ENCODE results near the gene COL23A1.

Gene COL23A1

DNA sequence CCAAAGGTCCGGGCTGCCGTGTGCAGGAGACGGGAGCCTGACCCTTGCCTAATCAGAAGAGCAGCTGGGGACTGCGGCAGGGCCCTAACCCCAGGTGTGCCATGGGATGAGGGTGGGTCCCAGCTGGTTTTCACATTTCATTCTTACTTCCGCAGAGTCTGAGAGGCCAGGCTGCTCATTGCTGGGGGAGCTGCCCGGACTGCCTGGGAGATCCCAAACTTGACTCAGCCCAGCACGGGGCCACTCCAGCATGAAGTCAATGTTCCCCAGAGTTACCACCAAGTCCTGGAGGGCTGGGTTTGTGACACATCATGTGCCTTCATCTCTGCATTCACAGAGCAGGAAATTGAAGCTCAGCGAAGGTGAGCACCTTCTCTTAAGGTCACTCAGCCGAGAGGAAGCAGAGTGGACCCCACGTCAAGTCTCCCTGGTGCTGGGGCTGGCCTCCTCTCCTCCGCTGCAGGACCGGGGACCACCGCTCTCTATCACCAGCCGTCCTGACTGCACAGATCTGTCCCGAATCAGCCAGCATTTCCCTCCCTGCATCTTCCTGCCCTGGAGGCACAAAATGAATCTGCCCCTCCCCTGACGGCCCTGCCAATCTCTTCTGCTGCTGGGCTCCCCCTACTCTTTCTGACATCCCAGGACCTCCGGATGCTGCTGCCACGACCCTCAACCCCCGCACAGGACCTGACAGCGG lies 303.0 kb downstream of the COL23A1 start:
- DNase-seq (ENCODE audit: low read depth, low spot score) = no peak

DNA sequence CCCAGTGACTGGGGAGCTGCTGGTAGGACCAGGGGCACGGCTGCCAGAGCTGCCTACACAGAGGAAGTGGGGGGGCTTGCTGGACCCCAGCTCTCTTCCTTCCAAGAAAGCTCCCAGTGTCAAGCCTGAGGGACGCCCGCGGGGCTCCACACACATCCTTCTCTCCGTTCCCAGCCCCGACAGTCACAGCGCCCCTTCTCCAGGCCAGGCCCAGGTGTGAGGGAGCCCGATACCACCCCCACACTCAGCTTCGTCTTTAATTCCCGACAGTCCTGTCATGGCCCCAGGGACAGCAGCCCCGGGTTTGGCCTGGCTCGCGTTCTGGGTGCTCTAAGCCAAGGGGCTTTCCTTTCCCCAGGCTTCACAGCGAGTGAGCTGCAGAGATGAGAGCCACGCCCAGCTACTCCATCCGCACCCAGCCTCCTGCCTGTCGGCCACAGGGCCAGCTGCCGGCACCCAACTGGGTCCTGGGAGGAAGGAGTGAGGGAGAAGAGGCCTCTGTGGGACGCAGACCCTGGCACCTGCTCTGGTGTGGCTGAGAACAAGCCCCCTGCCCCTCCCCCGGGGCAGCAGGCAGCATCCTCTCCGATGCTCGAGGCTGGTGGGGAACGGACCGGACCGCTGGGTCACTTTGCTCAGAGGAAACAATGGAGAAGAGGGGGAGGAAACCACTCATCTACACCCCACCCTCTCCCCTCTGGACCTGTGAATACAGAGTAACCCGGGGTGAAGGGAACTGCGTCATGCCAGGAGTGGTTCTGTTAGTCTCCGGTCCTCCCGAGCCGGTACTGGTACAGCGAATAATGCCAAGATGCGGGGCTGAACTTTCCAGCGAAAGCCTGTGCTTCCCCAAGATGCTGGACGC lies 303.7 kb downstream of the COL23A1 start:
- no peak for DNase-seq (ENCODE audit: low read depth, low spot score)

DNA sequence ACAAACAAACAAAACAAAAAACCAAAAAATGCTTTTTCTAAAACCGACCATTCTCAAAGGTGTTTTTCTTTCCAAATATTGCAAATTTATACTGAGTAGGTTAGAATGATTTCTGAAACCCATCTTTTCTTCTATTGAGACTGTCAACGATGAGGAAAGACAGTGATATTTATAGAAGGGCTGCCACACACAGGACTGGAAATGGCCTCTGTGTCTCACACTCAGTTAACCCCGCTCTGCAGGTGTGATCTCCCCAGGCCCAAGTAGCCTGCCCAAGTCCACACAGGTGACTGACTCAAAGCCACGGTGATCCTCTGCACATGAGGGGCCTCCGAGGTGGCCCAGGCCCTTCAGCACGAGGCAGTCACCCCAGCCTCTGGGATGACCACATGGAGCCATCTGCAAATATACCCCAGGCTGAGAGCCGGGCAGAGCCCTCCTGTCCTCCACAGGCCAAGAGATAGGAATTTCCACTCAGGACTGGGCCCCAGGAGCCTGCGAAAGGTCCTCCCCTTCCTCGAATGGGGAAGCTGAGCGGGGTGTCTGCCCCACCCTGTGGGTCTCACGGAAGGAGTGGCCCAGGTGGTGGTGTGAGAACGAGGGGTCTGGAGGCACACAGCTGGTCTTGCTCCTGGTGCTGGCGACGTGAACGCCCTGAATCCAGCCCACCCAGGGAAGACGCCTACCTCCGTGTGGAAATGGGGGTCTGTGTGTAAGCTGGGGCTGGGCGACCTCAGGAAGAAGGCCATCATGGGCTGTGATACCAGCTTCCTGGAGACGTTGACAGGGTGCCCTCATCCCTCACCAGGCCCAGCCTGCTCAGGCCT lies 304.6 kb downstream of the COL23A1 start:
- no peak for DNase-seq (ENCODE audit: low read depth, low spot score)

DNA sequence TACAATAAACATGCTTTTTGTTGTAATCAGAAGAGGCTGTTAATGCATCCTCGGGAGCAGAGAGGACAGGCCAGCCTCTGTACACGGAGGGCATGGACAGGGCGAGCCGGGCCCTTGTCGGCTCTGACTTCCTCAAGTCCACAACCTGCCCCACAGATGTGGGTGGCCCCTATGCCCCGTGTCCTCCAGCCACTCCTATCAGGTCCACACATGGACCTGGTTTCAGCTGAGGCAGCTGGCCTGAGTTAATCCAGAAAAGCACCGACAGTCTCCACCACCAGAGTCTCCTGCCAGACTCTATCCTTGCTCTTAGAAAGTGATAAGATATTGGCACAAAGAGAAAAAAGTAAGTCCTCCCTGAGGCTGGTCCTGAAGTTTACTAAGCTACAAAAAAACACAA lies 305.2 kb downstream of the COL23A1 start:
- no peak for DNase-seq (ENCODE audit: low read depth, low spot score)

DNA sequence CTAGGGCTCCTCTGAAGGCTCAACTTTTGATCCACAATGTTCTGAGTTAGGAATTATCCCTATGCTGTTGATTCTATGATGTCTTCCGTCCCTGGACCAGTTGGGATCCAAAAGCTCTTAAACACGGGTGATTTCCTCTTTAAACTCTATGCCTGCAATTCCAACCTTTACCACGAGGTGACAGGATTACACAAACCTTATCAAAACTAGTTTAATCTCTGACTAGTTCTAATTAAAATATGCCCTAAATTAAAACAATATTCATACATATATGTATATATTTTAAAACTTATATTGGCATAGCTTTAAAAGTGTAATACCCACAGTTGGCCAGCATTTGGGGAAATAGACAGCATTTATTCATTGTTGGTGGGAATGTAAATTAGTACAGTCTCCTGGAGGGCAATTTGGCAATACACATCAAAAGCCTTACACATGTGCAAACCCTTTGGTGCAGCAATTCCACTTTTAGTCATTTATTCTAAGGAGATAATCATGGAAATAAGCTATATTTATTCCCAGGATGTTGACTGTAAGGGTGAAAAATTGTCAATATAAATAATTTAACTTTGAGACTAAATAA lies 306.0 kb downstream of the COL23A1 start:
- DNase-seq (ENCODE audit: low read depth, low spot score) = no peak

DNA sequence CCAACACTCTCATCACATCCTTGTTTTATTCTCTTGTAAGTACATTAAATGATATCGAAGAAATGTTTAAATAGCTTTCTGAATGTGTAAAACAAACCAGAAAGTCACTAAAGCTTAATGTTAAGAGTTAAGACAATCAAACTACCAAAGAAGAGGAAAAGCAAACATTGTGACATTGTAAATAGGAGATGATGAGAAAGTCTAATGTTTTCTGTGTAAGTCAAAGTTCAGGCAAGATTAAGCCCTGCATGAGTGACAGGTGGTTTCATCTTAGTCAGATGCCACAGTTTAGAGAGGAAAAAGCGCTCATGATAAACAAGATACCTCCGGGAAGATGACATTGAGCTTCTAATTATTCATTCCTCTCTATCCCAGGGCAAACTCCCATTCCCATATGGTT lies 306.7 kb downstream of the COL23A1 start:
- DNase-seq (ENCODE audit: low read depth, low spot score) = no peak

DNA sequence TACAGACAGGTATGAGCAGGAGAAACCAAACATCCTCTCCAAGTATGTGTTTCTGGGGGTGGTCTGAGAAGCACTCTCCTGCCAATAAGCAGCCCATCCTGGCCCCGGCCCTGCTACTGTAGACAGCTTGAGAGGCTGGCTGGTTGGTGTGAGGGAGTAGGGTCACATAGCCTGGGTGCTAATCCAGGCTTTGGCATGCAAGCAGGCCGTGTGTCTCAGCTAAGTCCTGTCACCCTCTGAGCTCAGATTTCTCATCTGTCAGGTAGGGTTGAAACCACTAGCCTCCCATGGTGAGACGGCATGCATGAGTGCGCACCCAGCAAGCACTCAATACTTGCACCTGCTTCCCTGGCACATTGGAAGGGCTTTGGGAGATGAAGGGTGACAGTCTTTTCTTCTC lies 307.8 kb downstream of the COL23A1 start:
- DNase-seq (ENCODE audit: low read depth, low spot score) = no peak

DNA sequence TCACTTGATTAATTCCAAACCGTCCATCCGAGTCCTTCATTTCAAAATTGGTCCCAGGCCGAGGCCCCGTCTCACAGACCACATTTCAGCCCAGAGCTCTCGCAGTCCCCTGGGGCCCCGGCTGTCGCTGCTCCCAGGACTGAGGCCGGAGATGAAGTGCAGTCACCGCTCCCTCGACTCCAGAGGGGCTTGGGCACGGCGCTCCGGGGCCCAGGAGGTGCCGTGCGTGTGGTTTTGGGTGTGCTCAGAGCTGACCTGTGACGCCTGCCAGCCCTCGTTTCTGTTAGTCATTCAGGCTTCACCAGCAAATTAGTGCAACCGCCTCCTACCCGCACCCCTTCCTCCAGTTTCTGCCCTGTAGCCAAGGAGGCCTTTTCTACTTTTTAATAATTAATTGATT lies 308.9 kb downstream of the COL23A1 start:
- DNase-seq (ENCODE audit: low read depth, low spot score) = no peak

DNA sequence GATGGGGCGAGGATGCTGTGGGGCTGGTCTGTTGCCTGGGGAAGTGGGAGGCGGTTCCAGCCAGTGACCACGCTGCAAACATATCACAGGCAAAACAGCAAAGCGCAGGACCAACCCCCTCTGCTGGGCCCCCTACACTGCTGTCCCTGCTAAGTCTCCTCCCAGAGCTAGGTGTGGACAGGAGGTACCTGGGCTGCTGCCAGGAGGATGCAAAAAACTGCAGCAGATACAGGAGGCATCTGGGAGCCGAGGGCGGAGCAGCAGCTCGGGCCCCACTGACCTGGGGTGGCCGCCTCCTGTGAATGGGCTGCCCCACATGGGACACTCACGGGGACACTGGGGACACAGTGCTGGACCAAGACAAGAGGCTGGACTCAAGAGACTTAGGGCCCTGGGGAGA lies 309.6 kb downstream of the COL23A1 start:
- no peak for DNase-seq (ENCODE audit: low read depth, low spot score)

DNA sequence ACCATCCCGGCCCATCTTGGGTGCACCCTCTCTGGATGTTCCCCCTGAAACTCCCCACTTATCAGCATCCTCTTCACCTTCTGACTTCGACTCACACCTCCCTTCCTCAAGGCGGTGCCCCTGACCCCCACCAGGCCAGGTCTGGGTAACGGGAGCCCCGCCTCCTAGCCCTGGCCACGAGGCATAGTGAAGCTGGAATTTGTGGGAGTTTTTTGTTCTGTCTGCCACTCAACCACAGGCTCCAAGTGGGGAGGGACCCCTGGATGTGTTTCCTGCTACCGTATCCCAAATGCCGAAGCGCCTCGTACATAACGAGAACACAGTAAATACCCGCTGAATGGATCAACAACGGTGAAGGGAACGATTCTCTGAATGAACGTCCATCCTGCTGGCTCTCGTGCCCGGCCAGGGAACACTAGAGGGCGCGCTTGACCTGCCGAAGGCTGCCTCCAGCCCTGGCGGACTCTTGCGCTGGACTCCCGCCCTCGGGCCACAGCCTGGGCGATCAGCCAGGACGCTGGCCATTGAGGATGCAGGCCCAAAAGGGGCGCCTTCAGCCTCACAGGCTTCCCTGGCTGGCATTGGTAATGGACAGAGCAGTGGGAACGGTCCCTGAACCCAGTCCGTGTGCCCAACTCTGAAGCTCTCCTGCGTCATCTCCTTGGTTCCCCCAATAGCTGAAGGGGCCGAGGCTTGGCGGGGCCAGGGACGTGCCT lies 310.3 kb downstream of the COL23A1 start:
- DNase-seq (ENCODE audit: low read depth, low spot score) = peak; percentile 26

DNA sequence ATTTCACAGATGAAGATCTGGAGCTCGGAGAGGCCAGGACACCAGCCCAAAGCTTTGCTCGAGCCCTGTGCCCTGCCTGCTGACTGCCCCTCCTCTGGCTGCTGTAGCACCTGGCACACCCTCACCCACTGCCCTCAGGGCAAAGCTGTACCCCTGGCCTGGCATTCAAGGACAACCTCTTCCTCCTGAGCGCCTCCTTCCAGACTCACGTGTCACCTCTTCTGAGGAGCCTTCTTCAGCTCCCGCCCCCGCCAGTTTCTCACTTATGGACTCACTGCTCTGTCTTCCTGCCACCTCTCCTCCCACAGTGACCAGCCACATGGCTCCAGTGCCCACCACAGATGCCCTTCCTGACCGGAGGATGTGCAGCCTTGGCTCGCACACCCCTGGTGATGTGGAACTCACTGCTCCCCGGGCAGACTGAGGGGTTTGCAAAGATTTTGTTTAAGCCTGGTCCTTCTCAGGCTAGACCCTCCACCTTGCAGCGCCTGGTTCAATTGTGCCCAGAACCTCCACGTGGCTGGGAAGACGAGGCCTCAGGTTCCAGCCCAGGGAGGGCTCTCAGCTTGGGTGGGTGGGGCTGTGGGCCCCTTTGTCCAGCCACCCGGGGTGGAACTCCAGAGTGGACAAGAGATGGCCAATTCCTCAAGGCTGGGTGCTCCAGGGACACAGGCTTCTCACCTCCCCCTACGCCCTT lies 311.0 kb downstream of the COL23A1 start:
- DNase-seq (ENCODE audit: low read depth, low spot score) = no peak

DNA sequence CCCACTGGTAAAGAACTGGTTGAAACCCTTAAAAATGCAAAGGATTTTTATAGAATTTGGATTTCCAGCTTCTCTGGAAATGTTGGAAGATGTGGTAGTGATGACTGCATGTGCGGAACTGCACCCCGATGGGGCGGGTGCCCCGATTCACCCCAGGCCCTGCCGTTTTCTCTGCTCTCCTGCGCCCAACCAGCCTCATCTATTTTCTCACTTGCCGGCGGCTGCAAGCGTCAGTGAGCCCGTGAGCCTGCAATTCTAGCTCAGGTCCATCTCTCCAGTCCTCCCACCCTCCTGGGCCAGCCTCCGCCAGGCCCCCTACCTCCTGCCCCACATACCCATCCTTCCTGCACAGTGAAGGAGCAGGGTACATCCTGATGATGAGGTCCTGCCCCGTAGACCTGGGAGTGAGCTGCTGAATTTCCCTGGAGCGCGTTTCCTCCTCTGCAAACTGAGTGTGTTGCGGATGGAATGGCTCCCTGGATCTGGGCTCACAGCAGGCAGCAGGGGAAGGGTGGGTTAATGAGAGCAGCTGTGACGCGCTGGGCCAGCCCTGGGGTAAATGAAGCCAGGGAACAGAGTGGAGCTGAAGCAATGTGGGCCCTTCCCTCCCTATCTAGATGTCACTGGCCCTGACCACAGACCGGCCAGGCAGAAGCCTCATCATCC lies 311.7 kb downstream of the COL23A1 start:
- no peak for DNase-seq (ENCODE audit: low read depth, low spot score)

DNA sequence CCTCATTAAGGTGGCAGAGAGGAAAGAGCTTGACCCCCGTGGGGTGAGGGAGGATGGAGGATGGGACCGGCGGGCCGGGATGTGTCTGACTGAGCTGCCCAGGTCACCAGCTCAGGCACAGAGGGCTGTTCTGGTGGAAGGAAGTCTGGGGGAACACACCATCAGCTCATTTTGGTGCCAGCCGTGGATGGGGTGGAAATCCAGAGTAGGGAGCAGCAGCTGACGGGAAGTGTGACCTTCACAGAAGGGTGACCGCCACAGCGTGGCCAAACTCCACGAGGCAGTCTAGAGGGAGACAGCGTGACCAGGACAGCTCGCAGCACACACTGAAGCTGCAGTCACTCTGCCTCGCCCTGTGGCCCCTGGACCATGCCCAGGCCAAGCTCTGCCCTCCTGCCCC lies 312.3 kb downstream of the COL23A1 start:
- no peak for DNase-seq (ENCODE audit: low read depth, low spot score)

DNA sequence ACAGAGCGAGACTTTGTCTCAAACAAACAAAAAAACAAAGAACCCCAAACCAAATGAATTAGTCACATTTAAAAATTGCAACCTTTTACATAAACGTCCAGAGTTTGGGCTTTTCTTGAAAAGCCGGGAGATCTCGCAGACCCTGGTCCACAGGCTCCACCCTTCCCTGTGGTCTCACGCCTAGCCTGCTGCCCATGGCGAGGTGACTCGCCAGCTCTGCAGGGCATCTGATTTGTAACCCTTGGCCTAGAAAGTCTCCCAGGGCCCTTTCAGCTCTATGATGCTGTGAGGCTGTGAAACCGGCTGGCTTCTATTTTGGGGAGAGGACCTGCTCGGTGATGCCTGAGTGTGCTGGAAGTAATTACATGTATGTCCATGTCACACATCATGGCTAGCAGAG lies 312.8 kb downstream of the COL23A1 start:
- no peak for DNase-seq (ENCODE audit: low read depth, low spot score)

DNA sequence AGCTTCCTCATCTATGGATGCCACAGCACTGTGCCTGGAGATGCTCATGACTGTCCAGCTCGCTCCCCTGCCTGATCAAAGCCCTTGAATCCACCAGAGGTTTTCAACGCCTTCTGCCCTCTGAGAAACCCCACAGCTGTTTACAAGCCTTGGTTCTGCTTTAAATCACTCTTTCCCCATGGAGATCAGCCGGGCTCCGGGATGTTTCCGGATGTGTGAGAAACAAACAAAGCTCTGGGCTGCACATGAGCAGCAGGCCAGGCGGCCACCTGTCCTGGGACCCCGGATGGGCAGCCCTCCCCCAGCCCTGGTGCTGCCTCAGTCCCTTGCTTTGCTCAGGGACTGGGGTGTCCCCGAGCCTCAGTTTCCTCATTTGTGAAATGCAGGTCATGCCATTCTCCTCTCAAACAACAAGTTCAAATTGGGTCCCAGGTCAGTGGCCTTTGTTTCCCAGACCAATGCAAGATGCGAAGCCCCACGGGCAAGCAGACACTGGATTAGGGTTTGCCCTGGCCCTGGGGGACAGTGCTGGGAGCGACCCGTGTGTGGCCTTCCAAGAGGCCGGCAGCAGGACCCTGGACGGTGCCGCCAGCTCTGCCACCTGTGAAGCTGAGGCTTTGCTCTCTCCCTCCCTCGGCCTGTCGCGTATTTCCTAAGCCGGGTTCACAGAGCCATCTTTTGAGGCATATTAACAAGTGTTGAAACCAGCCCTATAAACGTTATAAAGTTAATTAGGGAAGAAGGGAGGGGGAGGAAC lies 315.2 kb downstream of the COL23A1 start:
- no peak for DNase-seq (ENCODE audit: low read depth, low spot score)

DNA sequence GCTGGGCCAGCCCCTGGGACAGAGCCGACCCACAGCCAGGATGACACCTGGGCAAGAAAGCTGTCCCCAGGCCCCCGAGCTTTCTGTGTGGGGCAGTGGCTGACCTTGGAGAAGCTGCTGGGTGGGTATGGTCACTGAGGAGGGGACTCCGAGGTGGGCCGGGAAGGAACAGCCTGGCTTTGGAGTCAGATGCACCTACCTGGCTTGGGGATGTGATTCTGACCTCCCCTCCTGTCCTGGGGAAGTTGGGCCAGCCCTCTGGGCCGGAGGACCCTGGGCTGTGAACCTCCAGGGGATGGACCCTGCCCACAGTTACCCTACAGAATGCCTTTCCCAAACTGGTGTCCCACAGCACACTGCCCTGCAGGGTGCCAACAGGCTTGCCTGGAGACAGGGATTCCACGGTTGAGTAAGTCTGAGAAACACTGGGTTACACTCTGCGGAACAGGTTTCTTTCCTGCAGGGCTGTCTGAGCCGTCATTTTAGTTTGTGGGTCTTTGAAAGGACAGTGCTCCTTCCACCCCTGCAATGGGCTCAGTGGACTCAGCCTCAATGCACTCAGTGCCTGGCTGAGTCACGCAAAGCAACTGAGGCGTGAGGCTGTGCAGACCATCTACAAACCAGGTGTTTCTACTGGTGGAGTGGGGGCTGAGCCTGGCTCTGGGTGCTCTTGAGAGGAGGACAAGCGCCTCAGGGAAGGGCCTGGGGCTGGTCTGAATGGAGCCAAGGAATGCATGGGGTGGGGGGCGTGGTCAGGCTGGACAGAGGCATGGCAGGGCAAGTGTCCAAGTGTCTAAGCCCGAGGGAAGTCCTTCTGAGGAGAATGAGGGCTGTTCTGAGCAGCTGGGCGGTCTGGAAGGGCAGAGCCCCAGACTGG lies 316.3 kb downstream of the COL23A1 start:
- DNase-seq (ENCODE audit: low read depth, low spot score) = no peak

DNA sequence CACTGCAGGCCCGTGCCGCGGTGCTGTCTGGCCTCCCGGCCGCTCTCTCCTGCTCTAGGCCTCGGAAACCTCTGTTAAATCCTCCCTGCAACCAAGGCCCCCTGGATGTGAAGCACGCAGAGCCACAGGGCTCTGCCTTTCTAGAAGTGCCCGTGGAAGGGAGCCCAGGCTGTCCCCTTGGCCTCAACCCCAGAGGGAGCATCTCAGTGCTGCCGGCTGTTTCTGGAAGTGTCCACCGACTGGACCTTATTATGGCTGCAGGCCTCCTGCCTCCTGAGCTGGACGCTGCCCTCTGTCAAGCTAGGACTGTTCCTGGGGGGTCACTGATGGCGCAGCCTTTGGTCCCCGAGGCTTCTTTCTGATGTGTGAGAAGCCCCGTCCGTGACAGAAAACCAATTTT lies 317.2 kb downstream of the COL23A1 start:
- DNase-seq (ENCODE audit: low read depth, low spot score) = no peak

DNA sequence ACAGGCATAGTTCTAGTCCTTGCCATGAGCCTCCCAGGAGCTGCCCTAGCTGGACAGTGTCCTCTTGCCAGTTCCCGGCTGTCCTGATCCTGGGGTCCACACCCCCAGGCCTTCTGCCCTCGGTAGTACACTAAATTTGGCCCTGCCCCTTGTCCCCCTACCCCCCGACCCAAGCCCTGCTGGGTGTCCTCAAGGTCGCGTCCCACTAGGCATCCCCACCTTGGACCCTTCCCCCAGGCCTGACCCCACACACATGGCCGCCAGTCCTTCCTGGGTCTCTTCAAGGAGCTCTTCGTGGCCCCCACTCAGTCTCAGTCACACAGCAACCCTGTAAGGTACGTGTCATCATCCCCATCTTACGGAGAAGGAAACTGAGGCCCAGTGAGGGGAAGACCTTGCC lies 317.6 kb downstream of the COL23A1 start:
- no peak for DNase-seq (ENCODE audit: low read depth, low spot score)

All from smooth muscle cell of the brain vasculature (primary cell).